Thoracic aorta (tissue), 2 donors: Measurements from ENCODE around the gene HAUS7. TPM values are rescaled to one million over a fixed set of nuclear protein-coding genes. Genes with fewer than 3 reads are reported as not detected.

Source experiments
- ATAC-seq: fragments of 150-250 bp; one replicate; pipeline ENCODE4 v1.8.0; 2017; ENCODE audit warnings: low read depth; ENCODE audit not compliant: insufficient number of reproducible peaks, low FRiP score
- DNase-seq: peaks from one replicate; pipeline ENCODE4 v3.0.0-alpha.2; 2020; ENCODE audit warnings: low spot score
- H3K27ac ChIP-seq, 2 donors: fragments of 200-600 bp; sonication (generic); 1 replicate in 1 of 2; 2 replicates in 1 of 2; pipeline ENCODE4 v1.5.1; 2016; ENCODE audit warnings: mild to moderate bottlenecking in 2 of 2, moderate library complexity in 2 of 2
- H3K27me3 ChIP-seq: fragments of 200-600 bp; sonication (generic); replicated peaks from 2 replicates; pipeline ENCODE4 v1.6.0; 2016; ENCODE audit warnings: mild to moderate bottlenecking; ENCODE audit not compliant: insufficient read depth
- H3K36me3 ChIP-seq: fragments of 200-600 bp; sonication (generic); one replicate; pipeline ENCODE4 v1.5.1; 2016
- H3K4me1 ChIP-seq, 2 donors: fragments of 200-600 bp; sonication (generic); 1 replicate in 1 of 2; 2 replicates in 1 of 2; pipeline versions ENCODE4 v1.5.1 to v1.6.0; 2016; ENCODE audit warnings: low read depth in 2 of 2, mild to moderate bottlenecking in 1 of 2; ENCODE audit not compliant: control insufficient read depth in 1 of 2
- H3K4me3 ChIP-seq: fragments of 200-600 bp; sonication (generic); 2 replicates; pipeline ENCODE4 v1.5.1; 2016; ENCODE audit warnings: mild to moderate bottlenecking
- H3K9me3 ChIP-seq: fragments of 200-600 bp; sonication (generic); 2 replicates; pipeline ENCODE4 v1.5.1; 2016
- CTCF ChIP-seq: fragments of 200-600 bp; sonication (generic); IDR thresholded peaks from one replicate; pipeline ENCODE4 v1.5.1; 2019; ENCODE audit warnings: antibody characterized with exemption
- total RNA-seq, 2 donors: library from RNA; depleted of rRNA; stranded (reverse); fragments of >200 nt; gene quantifications; one replicate each; pipeline versions ENCODE4 v1.1.0 to v1.2.3, GENCODE V29; 2016

Gene HAUS7
- total RNA-seq, 2 donors from 2014 or later = 111 TPM

- peak; percentile 23 for TF ChIP-seq CTCF
- no peak overlapping the region for H3K4me3 ChIP-seq
Observed at GRCh38 chrX:153438532-153438931, 31.8 kb downstream of the HAUS7 start.

DNA sequence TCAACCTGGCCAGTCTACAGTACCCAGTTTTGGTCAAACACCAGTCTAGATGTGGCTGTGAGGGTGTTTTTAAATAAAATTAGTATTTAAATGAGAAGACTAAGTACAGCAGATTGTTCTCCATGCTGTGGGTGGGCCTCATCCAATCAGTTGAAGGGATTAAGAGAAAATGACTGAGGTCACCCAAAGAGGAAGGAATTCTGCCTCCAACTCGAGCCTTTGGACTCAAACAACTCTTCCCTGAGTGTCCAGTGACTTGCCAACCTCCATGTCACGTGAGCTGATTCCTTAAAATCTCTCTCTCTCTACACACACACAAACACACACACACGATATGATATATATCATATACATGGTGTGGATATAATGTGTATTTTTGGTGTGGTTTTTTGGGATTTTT is 34.5 kb downstream of the HAUS7 start:
- no peak overlapping the region for H3K27ac ChIP-seq
- no peaks in the 10 kb centered on the region for H3K4me1 ChIP-seq
- H3K36me3 ChIP-seq = no peaks in the 10 kb centered on the region
- no peaks in the 10 kb centered on the region for H3K27me3 ChIP-seq
- TF ChIP-seq CTCF = no peak
- no peaks in the 10 kb centered on the region for H3K9me3 ChIP-seq
- DNase-seq (no peak), ATAC-seq (no peak)
- H3K4me3 ChIP-seq = no peak overlapping the region

More at GRCh38 chrX:153438532-153438931, 31.8 kb downstream of the HAUS7 start:
- no peaks in the 10 kb centered on the region for H3K36me3 ChIP-seq
- no peaks in the 10 kb centered on the region for H3K9me3 ChIP-seq
- no peak for DNase-seq
- H3K4me1 ChIP-seq = no peaks in the 10 kb centered on the region
- no peaks in the 10 kb centered on the region for H3K27me3 ChIP-seq
- ATAC-seq = no peak
- no peak overlapping the region for H3K27ac ChIP-seq

GRCh38 chrX:153434801-153435200 is 35.6 kb downstream of the HAUS7 start:
- ATAC-seq (no peak), DNase-seq (no peak)
- no peaks in the 10 kb centered on the region for H3K4me1 ChIP-seq

DNA sequence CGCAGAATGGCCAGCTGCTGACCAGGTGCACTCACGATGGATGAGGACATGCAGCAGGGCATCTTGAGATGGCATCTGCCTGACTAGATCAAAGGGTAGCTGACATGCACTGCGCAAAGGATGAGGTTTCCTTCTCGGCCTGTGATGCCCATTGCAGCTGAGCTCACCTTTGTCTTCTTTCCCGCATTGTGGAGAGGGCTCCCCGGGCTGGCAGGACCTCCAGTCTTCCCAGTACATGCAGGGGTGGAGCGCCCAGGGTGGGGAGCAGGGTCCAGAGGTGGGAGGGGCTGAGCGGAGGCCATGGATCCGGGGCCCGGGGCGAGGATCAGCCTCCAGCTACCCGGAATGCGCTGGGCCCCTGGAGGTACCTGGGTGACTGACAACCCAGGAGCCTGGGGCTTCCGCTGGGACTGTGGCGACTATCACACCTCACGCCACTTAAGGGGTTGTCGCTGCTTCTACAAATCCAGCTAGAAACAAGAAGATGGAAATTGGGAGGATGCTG is 36.5 kb downstream of the HAUS7 start:
- DNase-seq (no peak), ATAC-seq (no peak)
- no peak overlapping the region for H3K4me3 ChIP-seq
- no peaks in the 10 kb centered on the region for H3K36me3 ChIP-seq
- no peak for TF ChIP-seq CTCF
- no peaks in the 10 kb centered on the region for H3K27me3 ChIP-seq
- H3K27ac ChIP-seq = no peak overlapping the region
- no peaks in the 10 kb centered on the region for H3K9me3 ChIP-seq
- no peaks in the 10 kb centered on the region for H3K4me1 ChIP-seq

More at GRCh38 chrX:153434801-153435200, 35.6 kb downstream of the HAUS7 start:
- H3K27me3 ChIP-seq = no peaks in the 10 kb centered on the region
- no peak for TF ChIP-seq CTCF
- no peaks in the 10 kb centered on the region for H3K36me3 ChIP-seq
- H3K4me3 ChIP-seq = no peak overlapping the region
- H3K9me3 ChIP-seq = no peaks in the 10 kb centered on the region
- no peak overlapping the region for H3K27ac ChIP-seq

DNA sequence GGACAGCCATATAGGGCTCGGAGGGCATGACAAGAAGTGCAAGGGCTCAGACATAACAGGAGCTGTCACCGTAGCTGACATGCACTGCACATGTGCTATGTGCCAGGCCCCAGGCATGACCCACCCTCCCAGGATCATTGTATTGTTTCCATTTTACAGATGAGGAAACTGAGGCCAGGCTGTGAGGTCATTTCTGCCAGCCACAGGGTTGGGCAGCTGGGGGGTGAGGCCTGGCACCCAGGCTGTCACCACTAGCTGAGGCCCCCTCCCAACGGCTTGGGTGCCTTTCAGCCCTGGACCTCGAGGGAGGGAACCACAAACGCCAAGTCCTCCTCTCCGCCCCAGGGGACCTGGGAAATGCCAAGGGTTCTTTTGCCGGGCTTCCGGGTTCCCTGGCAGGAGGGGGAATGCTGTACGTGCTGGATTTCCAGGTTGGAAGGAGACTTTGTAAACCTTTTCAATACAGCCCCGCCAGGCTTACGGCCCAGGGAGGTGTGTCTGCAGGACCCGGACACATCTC is 37.2 kb downstream of the HAUS7 start:
- Histone ChIP-seq H3K4me1 (no peaks in the 10 kb centered on the region), H3K36me3 (no peaks in the 10 kb centered on the region), H3K9me3 (no peaks in the 10 kb centered on the region), H3K4me3 (no peak overlapping the region), H3K27me3 (no peaks in the 10 kb centered on the region), H3K27ac (no peak overlapping the region)
- no peak for ATAC-seq
- DNase-seq = no peak
- no peak for TF ChIP-seq CTCF
